GM19395 (cell line): ENCODE data around the gene TXNDC8.
A peak's percentile ranks its signal among the peaks of the same experiment; 100 is the strongest.

ENCODE experiments used
- ATAC-seq: cut with Tn5 transposase; IDR thresholded peaks from one replicate; pipeline ENCODE4 v1.9.1; 2021; ENCODE audit warnings: mild to moderate bottlenecking, moderate library complexity; ENCODE audit not compliant: unreplicated experiment

TXNDC8 gene

DNA sequence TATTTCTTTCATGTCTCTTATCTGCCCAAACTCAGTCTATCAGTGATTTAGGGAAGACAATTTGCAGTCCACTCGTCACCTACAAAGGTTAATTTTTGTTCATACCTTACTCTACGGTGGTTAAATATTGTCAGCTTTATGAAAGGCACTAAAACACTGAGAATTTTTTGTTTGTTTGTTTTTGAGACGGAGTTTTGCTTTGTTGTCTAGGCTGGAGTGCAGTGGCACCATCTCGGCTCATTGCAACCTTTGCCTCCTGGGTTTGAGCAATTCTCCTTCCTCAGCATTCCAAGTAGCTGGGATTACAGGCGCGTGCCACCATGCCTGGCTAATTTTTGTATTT, 55.0 kb downstream of the TXNDC8 start:
- ATAC-seq, result no peak

GRCh38 chr9:110282018-110282738, 55.5 kb downstream of the TXNDC8 start:
- ATAC-seq, result no peak

- ATAC-seq, result no peak
These were observed 59.5 kb downstream of the TXNDC8 start for GRCh38 chr9:110278080-110278707.

- ATAC-seq, result no peak
These were observed 60.9 kb downstream of the TXNDC8 start for GRCh38 chr9:110276781-110277180.

- no peak for ATAC-seq
These were observed 67.3 kb downstream of the TXNDC8 start for GRCh38 chr9:110270211-110270995.

DNA sequence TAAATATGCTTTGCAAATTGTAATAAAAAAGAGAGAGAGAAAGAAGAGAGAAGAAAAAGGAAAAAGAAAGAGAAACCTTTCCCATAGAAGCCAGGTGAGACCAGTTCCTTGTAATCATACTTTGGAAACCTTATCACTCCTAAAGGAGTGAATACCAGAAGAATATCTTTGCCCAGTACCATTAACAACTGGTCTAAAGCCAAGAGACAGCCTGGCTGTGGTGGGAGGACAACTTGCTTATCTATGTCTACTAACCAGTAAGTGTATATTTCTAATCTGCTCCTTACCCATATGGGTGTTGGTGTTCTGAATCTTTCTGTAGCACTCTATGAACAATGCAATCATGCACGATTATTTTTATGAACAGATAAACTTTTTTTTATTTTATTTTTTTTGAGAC, 70.9 kb downstream of the TXNDC8 start:
- no peak for ATAC-seq

DNA sequence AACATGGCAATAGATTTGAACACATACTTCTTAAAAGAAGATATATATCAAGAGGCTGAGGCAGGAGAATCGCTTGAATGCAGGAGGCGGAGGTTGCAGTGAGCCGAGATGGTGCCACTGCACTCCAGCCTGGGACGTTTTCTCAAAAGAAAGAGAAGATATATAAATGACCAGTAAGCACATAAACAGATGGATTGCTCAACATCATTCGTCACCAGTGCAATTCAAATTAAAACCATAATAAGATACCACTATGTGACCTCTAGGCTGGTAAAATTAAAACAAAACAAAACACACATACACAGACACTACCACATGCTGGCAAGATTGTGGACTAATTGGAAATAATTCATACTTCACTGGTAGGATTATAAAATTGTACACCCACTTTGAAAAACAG, 76.0 kb downstream of the TXNDC8 start:
- ATAC-seq, result no peak

DNA sequence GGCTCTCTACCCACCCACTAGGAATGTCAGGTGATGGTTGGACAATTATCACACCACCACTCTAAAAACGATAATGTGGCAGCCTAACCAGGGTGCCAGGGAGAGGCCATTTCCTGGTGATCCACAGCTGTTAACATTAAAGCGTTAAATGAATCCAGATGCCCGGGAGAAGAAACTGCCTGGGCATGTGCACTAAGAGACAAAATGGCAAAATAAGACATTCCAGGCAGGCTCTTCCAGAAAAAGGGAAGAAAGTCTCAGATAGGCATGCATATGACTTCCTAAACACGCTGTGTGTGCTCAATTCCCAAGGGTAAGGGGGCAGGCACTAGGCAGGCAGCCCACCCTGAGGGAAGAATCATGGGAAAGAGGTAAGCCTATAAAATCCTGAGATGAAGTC, 76.8 kb downstream of the TXNDC8 start:
- no peak for ATAC-seq

DNA sequence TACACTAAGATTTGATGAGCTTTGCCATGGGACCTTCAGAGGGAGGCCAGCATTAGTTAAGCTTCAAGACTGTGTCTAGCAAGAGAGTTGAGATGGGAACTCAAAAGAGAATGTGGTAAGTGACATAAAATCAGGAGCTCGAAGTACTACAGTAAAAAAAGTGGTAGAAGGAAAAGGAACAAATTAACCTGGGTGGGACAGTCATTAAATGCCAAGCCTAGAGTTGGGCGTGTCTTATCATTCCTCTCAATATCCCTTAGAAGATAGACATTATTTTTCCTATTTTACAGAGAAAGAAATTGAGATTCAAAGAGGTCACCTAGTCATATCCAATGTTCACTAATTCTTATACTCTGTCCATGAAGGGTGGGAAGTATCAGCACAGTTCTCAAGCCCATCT, 78.1 kb downstream of the TXNDC8 start:
- no peak for ATAC-seq

DNA sequence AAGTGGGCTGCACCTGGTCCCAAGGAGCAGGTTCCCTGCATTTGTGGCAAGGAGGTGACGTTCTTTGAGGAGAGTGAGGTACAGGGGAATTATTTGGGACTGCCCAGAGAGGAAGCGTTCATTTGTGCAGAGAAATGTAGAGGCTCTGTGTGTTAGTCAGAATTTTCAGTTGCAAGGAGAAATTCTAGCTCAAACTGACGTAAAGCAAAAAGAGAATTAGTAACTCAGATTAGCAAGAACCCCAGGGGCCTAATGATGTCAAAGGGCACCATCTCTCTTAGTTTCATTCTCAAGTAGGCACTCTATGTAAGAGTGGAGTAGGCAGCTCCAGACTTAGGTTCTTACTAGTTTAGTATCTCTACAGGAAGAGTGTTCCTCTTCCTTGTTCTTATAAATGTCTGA, 79.0 kb downstream of the TXNDC8 start:
- no peak for ATAC-seq

DNA sequence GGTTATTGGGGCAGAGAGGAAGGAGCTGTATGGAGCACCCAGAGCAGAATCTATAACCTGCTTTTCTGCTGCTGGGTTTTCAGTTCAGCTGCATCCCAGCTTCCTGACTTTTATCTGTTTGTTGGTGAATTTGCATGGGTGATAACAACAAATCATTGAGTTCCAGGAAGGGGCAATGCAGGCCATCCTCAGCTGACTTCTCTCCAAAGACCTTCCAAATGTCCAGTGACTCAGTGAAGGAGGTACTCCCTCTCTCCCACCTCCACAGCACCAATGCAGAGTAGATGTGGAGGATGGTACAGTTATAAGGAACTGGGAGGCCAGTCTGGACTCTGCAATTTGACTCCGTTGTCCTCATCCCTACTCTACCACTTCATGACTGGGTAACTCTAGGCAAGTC, 79.7 kb downstream of the TXNDC8 start:
- ATAC-seq, result no peak

DNA sequence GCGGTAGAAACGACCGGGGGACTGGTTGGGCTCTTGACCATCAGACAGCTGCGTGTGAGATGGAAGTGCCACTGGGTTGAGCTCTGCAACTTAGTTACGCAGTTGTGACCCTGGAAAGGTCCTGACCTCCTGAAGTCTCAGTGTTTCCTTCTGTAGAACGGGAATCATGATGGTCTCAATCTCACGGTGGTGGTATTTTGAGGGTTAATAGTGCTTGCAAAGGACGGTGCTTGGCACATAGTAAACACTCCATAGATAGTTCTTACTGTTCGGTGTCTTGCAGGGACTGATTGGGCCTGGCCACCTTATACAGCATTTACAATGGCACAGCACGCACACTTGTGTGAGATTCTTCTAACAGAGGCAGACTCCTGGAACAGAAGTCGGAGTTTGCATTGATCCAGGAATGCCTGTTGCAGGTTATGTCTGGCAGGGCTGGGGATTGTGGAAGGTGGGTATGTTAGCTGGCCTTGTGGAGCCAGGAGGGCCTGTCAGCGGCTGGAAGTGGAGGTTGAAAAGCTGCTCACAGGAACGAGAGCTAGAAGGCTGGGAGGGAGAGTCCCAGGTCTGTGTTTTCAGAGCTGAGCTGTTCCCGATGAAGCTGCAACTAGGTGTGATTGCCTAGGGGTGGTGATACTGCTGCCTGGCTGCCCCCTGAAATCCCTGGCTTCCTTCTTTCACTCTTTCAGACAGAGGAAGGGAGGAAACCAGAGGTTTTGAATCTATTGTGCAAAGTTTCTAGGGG, 80.4 kb downstream of the TXNDC8 start:
- ATAC-seq, result peak; percentile 3

DNA sequence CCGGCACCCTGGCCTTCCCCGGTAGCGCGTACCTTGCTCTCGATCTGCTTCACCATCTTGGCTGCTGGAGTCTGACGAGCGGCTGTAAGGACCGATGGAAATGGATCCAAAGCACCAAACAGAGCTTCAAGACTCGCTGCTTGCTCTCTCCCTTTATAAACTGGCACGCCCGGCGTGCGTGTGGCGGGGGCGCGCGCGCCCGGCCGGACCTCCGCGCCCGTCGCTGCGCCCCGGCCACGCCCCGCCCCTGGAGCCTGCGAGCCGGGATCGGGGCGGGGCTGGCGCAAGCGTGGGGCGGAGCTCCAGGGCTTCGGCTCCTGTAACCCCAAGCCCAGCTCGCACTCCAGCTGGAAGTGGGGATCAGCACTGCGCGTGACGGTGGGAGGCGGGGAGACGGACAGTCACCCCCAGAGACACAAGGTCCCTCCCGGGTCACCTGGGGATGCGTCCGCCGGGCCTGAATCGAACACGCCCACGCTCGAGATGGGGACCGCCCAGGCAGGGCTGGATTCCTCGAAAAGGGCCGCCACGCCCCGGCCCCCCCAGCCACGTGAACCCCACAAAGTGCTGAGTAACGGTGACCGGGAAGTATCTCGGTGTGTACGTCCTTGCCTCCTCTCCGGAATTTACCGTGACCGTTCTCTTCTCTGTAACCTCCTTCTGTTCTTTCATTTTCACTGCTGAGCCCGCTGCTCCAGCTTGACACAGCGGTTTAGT, 81.1 kb downstream of the TXNDC8 start, which contains the start of gene TXN:
TXN (minus strand) TSS at position 128 of the 717 bp plus-strand sequence; CDS start at position 56, 72 bp downstream.
- ATAC-seq, result peak; percentile 68

- ATAC-seq, result peak; percentile 28
These were observed 81.9 kb downstream of the TXNDC8 start for GRCh38 chr9:110255463-110256379.

DNA sequence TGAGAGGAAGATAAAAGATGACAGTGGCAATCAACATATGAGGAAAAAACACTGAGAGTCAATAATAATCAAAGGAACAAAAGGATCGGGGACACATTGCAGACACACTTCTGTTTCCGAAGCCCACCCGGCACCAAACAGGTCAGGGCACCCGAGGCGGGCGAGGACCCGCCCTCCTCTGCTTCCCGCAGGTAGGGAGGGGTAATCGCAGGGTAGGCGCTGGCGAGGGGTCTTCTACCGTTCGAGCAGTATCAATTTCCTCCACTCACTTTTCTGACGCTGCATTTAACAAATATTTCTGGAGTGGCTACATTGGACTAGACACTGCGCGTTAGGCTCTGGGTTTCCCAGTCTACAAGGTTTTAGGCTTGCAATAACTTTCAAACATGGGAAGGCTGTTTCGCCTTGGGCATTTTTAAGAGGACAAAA, 82.6 kb downstream of the TXNDC8 start:
- ATAC-seq, result no peak

GRCh38 chr9:110254500-110254899, 83.2 kb downstream of the TXNDC8 start:
- no peak for ATAC-seq
